Right cardiac atrium (tissue), 5 donors: ENCODE data around the gene UIMC1. TPM values are rescaled to one million over a fixed set of nuclear protein-coding genes. Genes with fewer than 3 reads are reported as not detected.

ENCODE experiments used
- ATAC-seq, 2 donors: fragments of 200-7000 bp; cut with Tn5 transposase; one replicate each; pipeline versions ENCODE4 v1.8.0 to v1.9.1; 2020; ENCODE audit warnings: moderate library complexity in 2 of 2, mild to moderate bottlenecking in 1 of 2
- DNase-seq, 3 donors: peaks; one replicate each; pipeline ENCODE4 v3.0.0-alpha.2; 2020
- H3K27ac ChIP-seq: one replicate; pipeline ENCODE4 v1.5.1; 2013; ENCODE audit warnings: mild to moderate bottlenecking, low read length, control low read depth, moderate library complexity
- H3K27me3 ChIP-seq: one replicate; pipeline ENCODE4 v1.6.1; 2013; ENCODE audit not compliant: control insufficient read depth, insufficient read depth
- H3K4me1 ChIP-seq: one replicate; pipeline ENCODE4 v1.6.1; 2013; ENCODE audit warnings: low read length; ENCODE audit not compliant: control insufficient read depth, insufficient read depth
- H3K4me3 ChIP-seq: one replicate; pipeline ENCODE4 v1.5.1; 2013; ENCODE audit warnings: low read length, control low read depth
- H3K9me3 ChIP-seq: one replicate; pipeline ENCODE4 v1.6.1; 2013; ENCODE audit warnings: low read length; ENCODE audit not compliant: control insufficient read depth
- WGBS: extraction: QIAGEN DNeasy Blood & Tissue Kit; methylation state at CpG from one replicate; pipeline ENCODE4 v1.1.7; 2013; 5-methylcytosine and 5-hydroxymethylcytosine counted together
- intact Hi-C, 4 donors: fragments of 100-400 bp; cut with DNase I; formaldehyde crosslinking; loops; one replicate each; pipeline versions ENCODE4 v1.11.0 to v1.14.0; 2022 to 2023
- polyA plus RNA-seq: library from polyadenylated mRNA; stranded (reverse); fragments of 200-250 nt; gene quantifications from one replicate; pipeline ENCODE4 v1.2.3, GENCODE V29; 2013
- total RNA-seq, 4 donors: library from RNA; stranded (reverse); fragmentation: NEBNext Ultra II Directional; extraction: Animal tissue kit (Norgen Biotek cat#: 25700); gene quantifications; one replicate each; pipeline ENCODE4 v1.2.1, GENCODE V29; 2021
- donor health status: healthy with polysubstance abuse.
- donor health status: DM: no; HTN: yes; CAD: no.
- donor health status: DM: no; HTN: no; CAD: no.
- donor health status: DM: no; HTN: yes; CAD: no; lungs with severe emphysema.
- donor health status: DM: yes; HTN: yes; CAD: no.

The UIMC1 gene
- total and polyA plus RNA-seq, 5 donors, result 15.3 to 37.6 (median 29.4) TPM

DNA sequence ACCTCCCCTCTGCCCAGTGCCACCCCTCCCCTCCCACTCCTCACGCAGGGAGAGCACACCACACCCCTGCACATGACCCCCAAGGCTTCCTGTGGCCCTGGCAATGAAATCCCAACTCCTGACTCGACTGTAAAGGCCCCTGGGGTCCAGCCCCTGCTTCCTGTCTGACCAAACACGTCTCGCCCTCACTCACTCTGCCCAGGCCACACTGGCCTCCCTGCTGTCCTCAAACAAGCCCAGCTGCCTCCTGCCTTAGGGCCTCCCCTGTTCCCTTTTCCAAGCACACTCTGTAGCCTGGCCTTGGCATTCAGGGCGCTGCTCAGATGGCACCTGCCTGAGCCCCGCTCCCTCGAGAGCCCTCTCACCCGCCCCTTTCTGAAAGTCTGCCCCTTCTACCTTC is 149.8 kb downstream of the UIMC1 start:
- ATAC-seq (no peak), DNase-seq (peak in 2 of 3 donors; percentile 8 to 11)
- Histone ChIP-seq H3K27ac (no peak overlapping the region), H3K4me1 (no peaks in the 10 kb centered on the region), H3K4me3 (no peak overlapping the region), H3K9me3 (no peaks in the 10 kb centered on the region), H3K27me3 (no peaks in the 10 kb centered on the region)
- intact Hi-C loops, result no loop called here
- WGBS, result 54% methylated on average over 8 of the region's 8 CpGs

DNA sequence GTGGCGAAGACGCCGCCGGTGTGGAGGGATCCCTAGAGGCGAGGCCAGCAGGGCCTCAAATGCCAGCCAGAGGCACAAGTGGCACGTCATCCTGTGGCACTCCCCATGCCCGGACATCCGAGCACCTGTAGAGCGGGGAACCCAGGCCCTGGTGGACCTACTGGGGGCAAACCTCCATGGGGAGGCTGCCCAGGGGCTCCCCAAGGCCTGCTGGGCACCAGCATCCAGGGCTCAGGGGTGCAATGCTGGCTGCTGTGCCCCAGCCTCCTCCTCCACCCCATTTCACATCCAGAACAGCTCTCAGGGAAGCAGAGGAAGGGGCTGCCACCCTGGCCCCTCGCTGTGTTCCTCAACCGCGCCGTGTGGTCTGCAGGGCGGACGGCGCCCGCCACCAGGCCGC is 151.0 kb downstream of the UIMC1 start:
- H3K4me3 ChIP-seq, result no peak overlapping the region
- H3K9me3 ChIP-seq, result no peaks in the 10 kb centered on the region
- no peaks in the 10 kb centered on the region for H3K27me3 ChIP-seq
- peak in 2 of 3 donors; percentile 23 to 33 for DNase-seq
- 90% methylated on average over 18 of the region's 18 CpGs for WGBS
- H3K27ac ChIP-seq, result no peak overlapping the region
- intact Hi-C loops, result no loop called here
- no peaks in the 10 kb centered on the region for H3K4me1 ChIP-seq
- ATAC-seq, result no peak

Other genes starting within 250 kb of the UIMC1 start
- gene UNC5A, start 196.2 kb downstream of the UIMC1 start, total RNA-seq, result under 1 TPM; 0.17 to 0.85 (median 0.44) TPM
- gene UNC5A, start 196.2 kb downstream of the UIMC1 start, polyA plus RNA-seq, result 0.68 TPM
- gene HK3, start 107.4 kb downstream of the UIMC1 start, total RNA-seq, result 10 to 100 TPM; 10.9 to 15.4 (median 11.7) TPM
- 8.3 TPM for gene HK3, start 107.4 kb downstream of the UIMC1 start, polyA plus RNA-seq
- gene ZNF346, start 15.9 kb upstream of the UIMC1 start, total RNA-seq, result 10 to 100 TPM; 10.8 to 13.8 (median 11.9) TPM
- gene ZNF346, start 15.9 kb upstream of the UIMC1 start, polyA plus RNA-seq, result 5.5 TPM
- gene FGFR4, start 80.1 kb upstream of the UIMC1 start, total RNA-seq, result 1 to 10 TPM; 1.9 to 3.7 (median 3.5) TPM
- 1.5 TPM for gene FGFR4, start 80.1 kb upstream of the UIMC1 start, polyA plus RNA-seq
- gene NSD1, start 127.0 kb upstream of the UIMC1 start, total RNA-seq, result 10 to 100 TPM; 44.1 to 55.5 (median 50.6) TPM
- 10.0 TPM for gene NSD1, start 127.0 kb upstream of the UIMC1 start, polyA plus RNA-seq